Right renal pelvis (tissue), 4 donors: ENCODE data around the gene AGBL3. TPM values are rescaled to one million over a fixed set of nuclear protein-coding genes. Genes with fewer than 3 reads are reported as not detected.
"Not testable (repeated sequence)": the region's sequence is repeated elsewhere in the genome, so short reads cannot be mapped to it uniquely, and the experiment has no call there.

Source experiments
- DNase-seq, 4 donors: peaks; one replicate each; pipeline ENCODE4 v3.0.0-alpha.2; 2013; ENCODE audit warnings: low read depth in 4 of 4, low spot score in 3 of 4, missing footprints in 1 of 4
- polyA plus RNA-seq, 4 donors: library from polyadenylated mRNA; unstranded; fragments of 120-200 nt; gene quantifications; one replicate each; pipeline ENCODE4 v1.2.1, GENCODE V29; 2013; ENCODE audit not compliant: insufficient read length in 4 of 4

The AGBL3 gene
- polyA plus RNA-seq, 4 donors = 9.4 to 12.0 (median 10.2) TPM

DNA sequence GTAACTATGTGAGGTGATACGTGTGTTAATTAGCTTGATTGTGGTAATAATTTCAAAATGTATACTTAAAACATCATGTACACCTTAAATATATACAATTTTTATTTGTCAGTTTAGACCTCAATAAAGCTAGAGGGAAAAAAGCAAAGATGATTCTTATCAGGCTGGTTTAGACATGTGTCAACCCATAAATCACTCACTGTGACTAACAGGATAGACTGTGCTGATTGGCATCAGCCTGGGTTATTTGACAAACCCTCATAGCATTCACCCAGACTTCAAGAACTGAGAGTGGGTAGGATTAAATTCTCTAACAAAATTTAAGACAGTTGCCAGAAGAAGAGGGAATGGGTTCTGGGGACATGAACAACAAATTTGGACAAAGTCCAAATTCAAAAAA is 87.8 kb downstream of the AGBL3 start:
- DNase-seq = no peak

DNA sequence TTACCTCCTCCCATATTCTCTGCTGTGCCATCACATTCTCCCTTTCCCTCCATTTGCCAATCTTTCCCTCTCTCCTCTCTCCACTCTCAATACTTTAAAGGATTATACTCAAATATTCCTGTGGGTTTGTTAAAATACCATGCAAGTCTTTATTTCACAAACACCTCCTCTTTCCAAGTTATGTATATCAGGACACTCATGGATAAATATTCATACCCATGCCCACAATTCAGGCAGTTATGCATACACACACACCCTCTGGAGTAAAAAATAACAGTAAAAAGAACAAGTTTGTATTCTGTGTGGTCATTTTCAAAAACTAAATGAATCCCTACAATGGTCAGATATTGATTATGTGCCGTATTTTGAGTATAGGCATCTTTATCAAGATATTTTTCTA is 88.2 kb downstream of the AGBL3 start:
- DNase-seq = no peak

DNA sequence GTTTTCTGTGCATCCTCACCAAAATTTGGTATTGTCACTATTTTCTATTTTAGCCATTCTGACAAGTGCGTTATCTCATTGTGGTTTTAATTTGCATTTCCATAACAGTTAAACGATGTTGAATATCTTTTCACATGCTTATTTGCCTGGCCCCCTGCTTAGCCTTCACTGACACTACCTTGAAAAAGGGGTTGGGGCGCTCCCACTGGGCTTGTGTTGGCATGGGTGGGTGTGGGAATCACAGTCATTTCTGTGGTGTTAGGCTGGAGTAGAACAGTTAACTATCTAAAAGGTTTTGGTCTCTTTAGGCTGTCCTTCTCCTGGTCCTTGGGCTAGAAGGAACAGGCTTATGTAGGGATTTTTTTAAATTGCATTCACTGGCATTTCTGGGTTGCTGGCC is 89.4 kb downstream of the AGBL3 start:
- DNase-seq = no peak

DNA sequence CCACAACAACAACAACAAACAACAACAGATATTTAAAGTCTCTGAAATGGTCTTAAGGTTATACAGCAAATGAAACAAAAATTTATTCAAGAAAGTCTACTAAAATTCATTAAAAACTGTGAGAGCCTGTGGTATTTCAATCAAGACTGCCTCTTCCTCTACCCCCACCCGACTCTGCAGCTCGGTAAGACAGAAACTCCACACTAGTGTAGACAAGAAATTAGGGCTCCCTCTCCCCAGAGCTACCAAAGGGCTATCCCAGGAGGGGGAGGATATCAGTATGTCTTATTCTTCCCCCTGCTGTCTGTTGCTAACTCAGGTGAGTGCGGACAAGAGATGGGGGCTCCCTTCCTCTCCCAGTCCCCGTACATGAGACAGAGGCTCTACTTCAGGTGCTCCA is 90.6 kb downstream of the AGBL3 start:
- no peak for DNase-seq

DNA sequence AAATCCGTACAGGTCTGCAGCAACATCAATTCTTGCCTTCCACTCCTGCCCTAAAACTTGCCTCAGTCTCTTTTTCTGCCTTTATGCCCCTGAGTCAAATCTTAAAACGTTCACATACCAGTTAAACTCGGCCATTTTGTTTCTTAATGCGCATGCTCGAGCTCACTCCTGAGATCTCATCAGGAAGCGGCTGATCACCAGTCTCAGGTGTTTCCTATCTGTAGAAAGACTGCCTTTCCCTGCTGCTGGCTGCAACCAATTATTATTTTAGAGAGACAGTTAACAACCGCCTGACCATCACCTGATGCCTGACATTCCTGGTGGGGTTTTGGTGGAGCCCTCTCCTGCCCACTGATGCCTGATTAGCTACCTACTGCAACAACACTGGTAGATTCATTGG is 91.3 kb downstream of the AGBL3 start:
- DNase-seq = no peak

DNA sequence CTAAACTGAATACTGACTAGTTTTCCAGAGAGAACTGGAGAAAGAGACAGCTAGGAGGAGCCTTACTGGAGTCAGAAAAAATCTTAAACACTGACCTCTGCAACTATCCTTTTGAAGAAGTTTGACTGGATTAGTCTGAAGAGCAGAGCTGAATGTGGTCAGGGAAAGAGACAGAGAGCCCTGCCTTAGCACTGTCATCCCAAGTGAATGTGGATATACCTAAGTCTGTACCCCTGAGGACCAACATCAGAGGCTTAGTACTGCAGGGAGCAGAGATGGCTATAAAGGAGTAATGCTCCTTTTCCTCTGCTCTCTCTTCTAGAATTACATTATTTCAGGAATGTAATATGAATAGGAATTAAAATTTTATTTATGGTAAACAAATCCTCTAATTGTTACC is 91.7 kb downstream of the AGBL3 start:
- no peak for DNase-seq

DNA sequence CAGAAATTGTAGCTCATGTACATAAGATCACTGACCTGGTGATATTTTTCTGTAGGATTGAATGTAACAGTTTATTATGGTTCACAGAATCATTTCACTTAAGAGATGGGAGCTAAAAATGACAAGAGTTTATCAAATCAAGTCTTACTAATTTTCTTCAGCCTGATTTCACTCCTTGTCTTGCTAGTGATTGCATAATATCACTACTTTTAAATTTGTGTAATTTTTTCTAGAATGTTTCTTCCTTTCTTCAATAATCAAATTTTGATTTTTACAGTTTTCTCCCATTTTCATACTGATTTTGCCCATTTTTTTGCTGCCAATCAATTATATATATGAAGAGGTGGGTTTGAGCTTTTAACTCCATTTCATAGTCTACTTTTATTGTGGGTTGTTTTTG is 92.8 kb downstream of the AGBL3 start:
- DNase-seq = no peak

DNA sequence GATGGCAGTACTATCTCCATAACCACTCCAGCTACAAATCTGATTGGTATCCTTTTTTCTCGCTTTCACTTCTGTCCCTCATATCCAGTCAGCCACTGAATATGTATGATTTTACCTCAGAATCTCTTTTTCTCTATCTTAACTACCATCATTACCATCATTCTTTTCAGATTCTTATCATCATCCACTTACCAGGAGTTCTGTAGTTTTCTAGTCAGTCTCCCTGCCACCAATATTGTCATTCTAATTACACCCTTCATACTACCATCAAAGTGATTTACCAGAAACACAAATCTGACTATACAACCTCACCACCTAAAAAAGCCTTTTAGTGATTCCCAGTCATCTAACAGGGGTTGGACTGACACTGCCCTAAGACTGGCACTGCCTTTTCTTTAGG is 96.7 kb downstream of the AGBL3 start:
- no peak for DNase-seq

DNA sequence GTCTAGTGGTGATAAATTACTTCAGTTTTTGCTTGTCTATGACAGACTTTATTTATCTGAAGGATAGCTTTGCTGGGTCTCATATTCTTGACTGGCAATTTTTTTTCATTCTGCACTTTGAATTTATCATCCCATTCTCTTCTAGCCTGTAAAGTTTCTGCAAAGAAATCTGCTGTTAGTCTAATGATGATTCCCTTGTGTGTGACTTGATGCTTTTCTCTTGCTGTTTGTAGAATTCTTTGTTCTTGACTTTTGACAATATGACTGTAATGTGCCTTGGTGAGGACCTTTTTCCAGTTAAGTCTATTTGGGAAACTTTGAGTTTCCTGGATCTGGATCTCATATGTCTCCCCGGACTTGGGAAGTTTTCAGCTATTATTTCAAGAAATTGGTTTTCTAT is 102.3 kb downstream of the AGBL3 start:
- DNase-seq = no peak

DNA sequence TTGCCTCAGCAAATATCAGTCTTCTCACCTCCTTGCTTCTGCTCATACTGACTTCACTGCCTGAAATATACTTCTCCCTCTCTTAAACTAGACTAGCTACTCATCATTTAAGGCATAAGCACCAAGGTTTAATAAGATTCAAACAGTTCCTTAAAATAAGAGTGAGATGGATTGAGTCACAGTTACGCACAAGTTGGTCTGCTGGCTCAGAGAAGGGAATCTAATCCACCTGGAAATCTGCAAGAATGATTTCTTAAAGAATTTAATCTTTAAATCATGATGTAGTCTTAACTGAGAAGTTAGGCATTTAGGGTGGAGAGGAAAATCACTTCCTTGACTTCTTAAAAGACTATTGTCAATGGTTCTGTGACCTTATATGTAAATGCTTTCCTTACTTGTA is 105.4 kb downstream of the AGBL3 start:
- DNase-seq = no peak

DNA sequence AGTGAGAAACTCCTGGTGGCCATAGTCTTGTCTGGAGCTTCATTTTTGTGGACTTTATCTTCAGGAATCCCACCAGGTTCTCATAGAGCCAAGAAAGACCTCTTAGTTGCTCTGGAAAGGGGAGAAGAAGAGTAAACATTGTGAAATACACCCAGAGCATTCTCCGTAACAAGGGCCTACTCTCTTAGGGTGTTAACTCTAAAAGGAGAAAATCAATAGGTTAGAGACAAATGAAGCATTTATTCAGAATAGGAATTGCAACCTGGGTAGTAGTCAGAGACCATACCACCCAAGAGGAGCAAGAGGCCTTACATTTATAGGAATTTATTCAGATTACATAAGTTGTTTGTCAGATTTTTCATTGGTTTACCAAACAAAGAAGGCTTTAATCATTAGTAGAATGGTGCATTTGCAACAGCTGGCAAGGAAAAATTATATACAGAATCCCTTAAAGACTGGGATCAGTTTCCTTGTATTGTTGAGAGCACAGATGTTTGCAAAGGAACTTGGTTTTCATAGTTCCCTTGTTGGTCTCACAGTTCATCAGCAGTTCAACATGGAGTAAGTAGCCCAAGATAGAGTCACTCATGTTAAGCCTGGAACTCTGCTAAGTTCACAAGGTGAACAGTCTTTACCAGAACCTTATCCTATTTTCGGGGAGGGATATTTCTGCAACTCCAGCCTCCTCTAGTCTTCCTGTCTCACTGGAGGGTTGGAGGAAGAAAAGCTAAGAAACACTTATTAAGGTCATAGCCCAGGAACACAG is 108.3 kb downstream of the AGBL3 start:
- DNase-seq = no peak

DNA sequence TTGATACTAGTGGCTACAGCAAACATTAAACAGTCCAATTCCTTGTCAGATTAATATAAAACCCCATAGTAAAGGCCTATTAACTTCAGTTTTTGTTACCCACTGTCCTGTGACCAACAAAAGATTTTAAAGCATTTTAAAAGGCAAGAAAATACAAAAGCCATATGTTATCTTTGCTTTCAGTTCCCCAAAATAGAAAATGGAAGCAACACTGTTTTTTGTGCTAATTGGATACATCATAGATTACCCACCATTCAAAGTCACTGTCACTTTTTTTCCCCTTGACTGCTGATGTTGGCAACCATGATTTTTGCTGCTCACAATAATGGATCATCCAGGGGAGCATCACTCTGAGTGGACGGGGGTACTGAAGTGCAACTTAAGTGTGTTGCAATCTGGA is 109.1 kb downstream of the AGBL3 start:
- DNase-seq = no peak

DNA sequence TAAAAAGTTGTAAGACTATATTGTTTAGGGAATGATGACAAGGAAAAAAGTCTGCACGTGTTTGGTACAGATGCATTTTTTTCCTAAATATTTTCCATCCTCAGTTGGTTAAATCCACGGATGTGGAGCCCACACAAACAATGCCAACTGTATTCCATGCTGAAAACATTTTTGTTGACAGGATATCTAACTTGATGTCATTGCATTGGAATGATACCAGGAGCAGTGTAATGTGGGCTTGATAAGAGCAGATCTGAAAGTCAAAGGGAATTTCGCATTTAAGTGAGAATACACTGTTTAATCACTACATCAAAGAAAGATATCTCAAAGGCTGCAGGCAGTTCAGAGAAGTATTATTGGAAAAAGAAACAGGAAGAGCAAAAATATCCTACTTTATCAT is 112.1 kb downstream of the AGBL3 start:
- no peak for DNase-seq

DNA sequence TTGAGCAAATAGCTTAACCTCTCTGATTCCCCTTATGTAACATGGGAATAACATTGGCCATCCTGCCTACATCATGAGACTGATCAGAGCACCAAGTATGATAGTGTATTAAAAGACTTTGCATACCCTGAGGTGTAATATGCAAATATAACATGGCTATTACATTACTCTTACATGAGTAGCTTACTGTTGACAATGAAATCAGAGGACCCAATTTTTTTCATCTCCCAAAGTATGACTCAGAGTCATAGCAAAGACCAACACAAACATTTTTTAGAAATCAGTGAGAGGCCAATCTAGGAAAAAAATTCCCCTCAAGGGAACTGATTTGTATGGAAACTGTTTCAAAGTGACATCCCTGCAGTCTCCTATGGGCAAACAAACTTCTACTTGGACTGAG is 114.5 kb downstream of the AGBL3 start:
- DNase-seq = no peak

DNA sequence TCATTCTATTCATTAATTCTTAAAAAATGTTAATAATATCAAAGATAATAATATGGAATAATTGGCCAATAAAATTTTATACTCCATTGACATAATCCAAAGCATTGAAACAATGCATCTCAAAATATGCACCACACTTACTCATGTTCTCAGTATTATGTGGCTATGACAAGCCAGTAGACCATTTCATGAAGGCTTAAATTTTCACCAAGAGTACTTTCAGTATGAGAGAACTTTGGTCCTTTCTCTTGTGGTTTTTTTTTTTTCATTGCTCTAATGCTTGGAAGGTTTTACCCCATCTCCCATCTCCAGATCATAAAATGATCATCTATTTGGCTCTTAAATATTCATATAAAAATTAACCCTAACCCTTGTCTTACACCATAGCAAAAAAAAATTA is 116.1 kb downstream of the AGBL3 start:
- DNase-seq = no peak

DNA sequence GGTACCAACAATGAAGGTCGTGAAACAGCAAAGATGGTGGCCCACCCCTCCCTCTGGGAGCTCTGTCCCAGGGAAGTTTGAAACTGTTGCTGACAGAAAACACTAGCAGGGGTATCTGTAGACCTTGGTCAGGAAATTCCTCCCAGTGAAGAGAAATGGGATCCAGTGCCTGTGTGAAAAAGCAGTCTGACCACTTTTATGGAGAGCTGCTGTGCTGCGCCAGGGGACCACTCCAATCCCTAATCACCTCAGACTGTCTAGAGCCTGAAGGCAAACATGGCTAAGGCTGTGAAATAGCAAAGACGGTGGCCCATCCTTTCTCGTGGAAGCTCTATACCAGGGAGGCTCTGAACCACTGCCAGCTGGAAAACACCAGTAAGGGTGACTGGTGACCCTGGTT is 123.3 kb downstream of the AGBL3 start:
- DNase-seq = no peak

DNA sequence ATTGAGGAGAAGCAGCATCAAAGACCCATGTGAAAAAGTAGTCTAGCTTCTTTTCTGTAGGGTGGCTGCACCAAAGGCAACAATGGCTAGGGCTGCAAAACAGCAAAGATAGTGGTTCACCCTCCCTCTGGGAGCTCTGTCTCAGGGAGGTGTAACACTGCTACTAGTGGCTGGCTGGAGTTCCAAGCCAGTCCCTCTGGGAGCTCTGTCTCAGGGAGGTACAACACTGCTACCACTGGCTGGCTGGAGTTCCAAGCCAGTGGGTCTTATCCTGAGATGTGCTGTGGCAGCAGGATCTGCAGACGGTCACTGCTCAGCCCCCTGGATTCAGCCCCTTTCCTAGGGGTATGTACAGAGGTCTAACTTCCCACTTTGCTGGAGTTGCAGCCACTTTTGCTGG is 123.7 kb downstream of the AGBL3 start:
- no peak for DNase-seq

DNA sequence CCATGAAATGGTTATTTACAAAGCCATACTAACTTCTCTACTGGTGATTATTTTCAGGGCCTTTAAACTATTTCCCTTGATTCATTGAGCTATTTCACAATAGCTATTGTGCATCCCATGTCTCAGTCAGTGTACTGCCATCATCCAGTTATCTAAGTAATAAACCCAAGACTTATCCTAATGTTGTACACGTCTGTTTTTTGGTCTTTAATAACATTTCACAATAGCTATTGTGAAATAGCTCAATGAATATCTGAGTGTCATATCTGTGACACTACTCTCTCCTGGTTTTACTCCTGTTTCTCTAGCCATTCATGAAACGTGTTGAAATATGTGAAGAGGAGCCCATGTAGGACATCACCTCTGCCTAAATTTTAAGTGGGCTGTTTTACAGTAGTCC is 125.1 kb downstream of the AGBL3 start:
- no peak for DNase-seq

DNA sequence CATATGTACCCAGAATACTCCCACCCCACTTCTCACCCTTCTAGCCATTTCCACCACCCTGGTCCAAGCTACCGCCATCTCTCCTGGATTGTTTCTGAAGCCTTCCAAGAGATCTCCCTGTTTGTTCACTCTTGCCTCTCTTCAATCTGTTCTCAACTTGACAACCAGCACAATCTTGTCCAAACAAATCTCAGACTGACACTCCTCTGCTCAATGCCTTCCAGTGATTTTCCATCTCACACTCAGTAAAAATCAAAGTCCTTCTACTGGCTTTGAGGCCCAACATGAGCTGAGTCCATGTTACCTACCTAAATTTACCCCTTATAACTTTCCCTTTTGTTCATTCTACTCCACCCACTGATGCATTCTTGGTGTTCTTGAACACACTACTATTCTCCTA is 128.3 kb downstream of the AGBL3 start:
- no peak for DNase-seq

DNA sequence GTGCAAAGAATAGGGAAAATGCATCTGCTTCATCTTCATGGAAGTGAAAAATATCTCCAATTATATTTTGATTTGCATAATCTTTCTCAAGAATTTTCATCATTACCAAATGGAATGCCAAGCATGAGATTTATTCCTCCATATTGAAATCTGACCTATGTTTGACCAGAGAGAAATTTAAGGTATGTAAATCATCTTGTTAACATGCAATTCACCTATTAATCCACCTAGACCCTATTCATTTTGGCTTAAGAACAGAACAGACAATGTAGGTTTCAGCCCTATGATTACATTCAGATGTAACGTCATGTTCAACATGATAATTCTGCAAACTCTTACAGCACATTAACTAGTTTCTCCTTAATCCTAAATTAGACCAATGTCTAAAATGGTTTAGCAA is 130.8 kb downstream of the AGBL3 start:
- no peak for DNase-seq

DNA sequence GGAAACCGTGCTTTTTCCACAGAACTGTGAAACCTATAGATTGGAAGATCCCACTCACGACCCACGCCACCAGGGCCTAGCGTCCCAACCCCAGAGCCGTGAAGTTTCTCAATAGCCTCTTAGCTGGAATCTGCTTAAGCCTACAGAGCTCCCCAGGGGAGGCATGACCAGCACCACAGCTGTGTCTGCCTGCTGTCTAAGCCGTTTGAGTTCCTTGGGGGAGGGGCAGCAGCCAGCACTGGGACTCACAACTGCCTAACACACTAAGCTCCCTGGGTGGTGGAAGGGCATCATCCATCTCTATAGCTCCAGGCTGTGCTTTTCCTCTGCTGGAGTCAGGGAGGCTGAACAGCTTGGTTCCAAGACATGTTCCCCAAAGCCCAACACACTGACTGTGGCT is 135.6 kb downstream of the AGBL3 start:
- DNase-seq = no peak

DNA sequence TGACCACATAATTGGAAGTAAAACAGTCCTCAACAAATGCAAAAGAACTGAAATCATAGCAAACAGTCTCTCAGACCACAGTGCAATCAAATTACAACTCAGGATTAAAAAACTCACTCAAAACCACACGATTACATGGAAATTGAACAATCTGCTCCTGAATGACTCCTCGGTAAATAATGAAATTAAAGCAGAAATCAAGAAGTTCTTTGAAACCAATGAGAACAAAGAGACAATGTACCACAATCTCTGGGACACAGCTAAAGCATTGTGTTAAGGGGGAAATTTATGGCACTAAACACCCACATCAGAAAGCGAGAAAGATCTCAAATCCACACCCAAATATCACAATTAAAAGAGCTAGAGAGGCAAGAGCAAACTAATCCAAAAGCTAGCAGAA is 138.3 kb downstream of the AGBL3 start:
- DNase-seq = not testable (repeated sequence)

DNA sequence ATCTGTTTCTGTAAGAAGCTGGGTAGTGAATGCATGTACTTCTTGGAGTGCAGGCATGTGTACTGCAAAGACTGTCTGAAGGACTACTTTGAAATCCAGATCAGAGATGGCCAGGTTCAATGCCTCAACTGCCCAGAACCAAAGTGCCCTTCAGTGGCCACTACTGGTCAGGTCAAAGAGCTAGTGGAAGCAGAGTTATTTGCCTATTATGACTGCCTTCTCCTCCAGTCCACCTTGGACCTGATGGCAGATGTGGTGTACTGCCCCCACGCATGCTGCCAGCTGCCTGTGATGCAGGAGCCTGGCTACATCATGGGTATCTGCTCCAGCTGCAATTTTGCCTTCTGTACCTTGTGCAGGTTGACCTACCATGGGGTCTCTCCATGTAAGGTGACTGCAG is 142.6 kb downstream of the AGBL3 start:
- no peak for DNase-seq
